Measurements from ENCODE around the gene LTV1. TPM values are rescaled to one million over a fixed set of nuclear protein-coding genes. Genes with fewer than 3 reads are reported as not detected.

Gene LTV1
- total RNA-seq, 1 experiment from 2014 or later, result 20.7 TPM

GRCh38 chr6:143822584-143823024, 20.5 kb upstream of the LTV1 start:
- BruUV-seq (replicated peaks), result no TSS peak
- ChIA-PET POLR2A (ENCODE audit: unreplicated experiment) (no interaction called here), CTCF (no interaction called here)
- TF ChIP-seq EZH2phosphoT487 (IDR thresholded peaks at IDR 0.05; ENCODE audit: borderline replicate concordance, low read length) (no peak), CTCF (conservative IDR thresholded peaks at IDR 0.05; ENCODE audit: low read depth, low read length) (no peak), EZH2 (IDR thresholded peaks at IDR 0.05; ENCODE audit: low read length, unreplicated experiment) (no peak)
- no peaks in the 10 kb centered on the region for H3K9me2 ChIP-seq (replicated peaks; ENCODE audit: low read length)
- H3K4me2 ChIP-seq (ENCODE audit: low read length), result no peak overlapping the region
- H2AFZ ChIP-seq (ENCODE audit: low read length), result no peak overlapping the region
- no peaks in the 10 kb centered on the region for H3K79me2 ChIP-seq (ENCODE audit: low read length)
- intact Hi-C loops (cut with micrococcal nuclease), result no loop called here
- H3K9me3 ChIP-seq (ENCODE audit: low read length), result no peaks in the 10 kb centered on the region
- no peaks in the 10 kb centered on the region for H3K36me3 ChIP-seq (ENCODE audit: low read depth, low read length)
- ATAC-seq (no peak), DNase-seq (no peak)
- H3K9ac ChIP-seq (ENCODE audit: low read length), result no peak overlapping the region
- H4K20me1 ChIP-seq (ENCODE audit: low read length), result no peaks in the 10 kb centered on the region
- H3K4me1 ChIP-seq (ENCODE audit: insufficient read depth, low read length), result peaks cover 16% of the 10 kb centered on the region
- no peaks in the 10 kb centered on the region for H3F3A ChIP-seq (ENCODE audit: low read length, unreplicated experiment)
- H3K27ac ChIP-seq (ENCODE audit: low read length), result no peak overlapping the region
- H3K4me3 ChIP-seq (ENCODE audit: low read length), result no peak overlapping the region
- H3K27me3 ChIP-seq (ENCODE audit: low read length), result no peaks in the 10 kb centered on the region

GRCh38 chr6:143823548-143823947, 19.6 kb upstream of the LTV1 start:
- no peak overlapping the region for H3K4me3 ChIP-seq (ENCODE audit: low read length)
- no peaks in the 10 kb centered on the region for H3F3A ChIP-seq (ENCODE audit: low read length, unreplicated experiment)
- no peaks in the 10 kb centered on the region for H4K20me1 ChIP-seq (ENCODE audit: low read length)
- CTCF ChIA-PET, result no interaction called here
- no peak overlapping the region for H3K4me2 ChIP-seq (ENCODE audit: low read length)
- no peaks in the 10 kb centered on the region for H3K9me2 ChIP-seq (replicated peaks; ENCODE audit: low read length)
- H3K36me3 ChIP-seq (ENCODE audit: low read depth, low read length), result no peaks in the 10 kb centered on the region
- no peak overlapping the region for H3K27ac ChIP-seq (ENCODE audit: low read length)
- no TSS peak for BruUV-seq (replicated peaks)
- intact Hi-C loops (cut with micrococcal nuclease), result no loop called here
- DNase-seq (peak; percentile 69), ATAC-seq (peak; percentile 90)
- H3K9ac ChIP-seq (ENCODE audit: low read length), result no peak overlapping the region
- TF ChIP-seq EZH2phosphoT487 (IDR thresholded peaks at IDR 0.05; ENCODE audit: borderline replicate concordance, low read length), result no peak
- TF ChIP-seq CTCF (conservative IDR thresholded peaks at IDR 0.05; ENCODE audit: low read depth, low read length), result no peak
- H3K79me2 ChIP-seq (ENCODE audit: low read length), result no peaks in the 10 kb centered on the region
- H3K27me3 ChIP-seq (ENCODE audit: low read length), result no peaks in the 10 kb centered on the region
- peaks cover 16% of the 10 kb centered on the region for H3K4me1 ChIP-seq (ENCODE audit: insufficient read depth, low read length)
- POLR2A ChIA-PET (ENCODE audit: unreplicated experiment), result interaction anchor here (0.6 kb wide), 1 partner anchor 25 kb away, joined by 3 read pairs; no protein-coding TSS in a partner anchor
- no peak overlapping the region for H2AFZ ChIP-seq (ENCODE audit: low read length)
- no peaks in the 10 kb centered on the region for H3K9me3 ChIP-seq (ENCODE audit: low read length)

- Histone ChIP-seq H3K27me3 (ENCODE audit: low read length) (no peaks in the 10 kb centered on the region), H3K36me3 (ENCODE audit: low read depth, low read length) (no peaks in the 10 kb centered on the region), H3F3A (ENCODE audit: low read length, unreplicated experiment) (no peaks in the 10 kb centered on the region), H3K79me2 (ENCODE audit: low read length) (no peaks in the 10 kb centered on the region), H3K9me2 (replicated peaks; ENCODE audit: low read length) (no peaks in the 10 kb centered on the region), H2AFZ (ENCODE audit: low read length) (no peak overlapping the region), H4K20me1 (ENCODE audit: low read length) (no peaks in the 10 kb centered on the region), H3K27ac (ENCODE audit: low read length) (no peak overlapping the region), H3K9ac (ENCODE audit: low read length) (no peak overlapping the region), H3K4me1 (ENCODE audit: insufficient read depth, low read length) (peaks cover 5% of the 10 kb centered on the region), H3K9me3 (ENCODE audit: low read length) (no peaks in the 10 kb centered on the region), H3K4me3 (ENCODE audit: low read length) (no peak overlapping the region), H3K4me2 (ENCODE audit: low read length) (no peak overlapping the region)
- POLR2A ChIA-PET (ENCODE audit: unreplicated experiment), result no interaction called here
- intact Hi-C loops (cut with micrococcal nuclease), result no loop called here
- no peak for ATAC-seq
- CTCF ChIA-PET, result interaction anchor here (0.7 kb wide), 1 partner anchor 84 kb away, joined by 3 read pairs; no protein-coding TSS in a partner anchor
- BruUV-seq (replicated peaks), result no TSS peak
- DNase-seq, result no peak
- TF ChIP-seq EZH2 (IDR thresholded peaks at IDR 0.05; ENCODE audit: low read length, unreplicated experiment), result no peak
- TF ChIP-seq EZH2phosphoT487 (IDR thresholded peaks at IDR 0.05; ENCODE audit: borderline replicate concordance, low read length), result no peak
- no peak for TF ChIP-seq CTCF (conservative IDR thresholded peaks at IDR 0.05; ENCODE audit: low read depth, low read length)
These were observed 14.6 kb upstream of the LTV1 start for GRCh38 chr6:143828572-143828971.
